ENCODE data around the gene SLC8A2.

DNA sequence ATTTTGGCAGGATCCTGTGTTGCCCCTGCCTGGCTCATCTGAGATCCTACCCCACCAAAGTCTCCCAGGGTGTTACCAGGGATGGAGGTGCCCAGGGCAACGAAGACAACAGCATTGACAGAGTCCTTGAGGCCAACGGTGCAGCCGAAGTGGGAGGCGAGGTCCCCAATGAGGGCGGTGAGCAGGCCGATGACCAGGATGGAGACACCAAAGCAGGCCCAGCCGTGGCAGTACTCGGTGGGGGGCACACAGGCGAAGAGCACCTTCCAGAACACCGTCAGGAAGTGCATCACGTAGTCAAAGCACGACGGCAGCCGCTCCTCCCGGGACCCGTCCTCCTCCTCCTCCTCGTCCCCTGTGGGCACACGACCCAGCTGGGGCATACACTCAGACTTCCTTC, 39.6 kb downstream of the SLC8A2 start:
- TF ChIP-seq POLR2AphosphoS5 (IDR thresholded peaks at IDR 0.05; ENCODE audit: low read depth, low read length) (no peak), FOXP2 (optimal IDR thresholded peaks at IDR 0.05; ENCODE audit: borderline replicate concordance, extremely low read depth, extremely low read length, insufficient read depth) (no peak), TAF1 (IDR thresholded peaks at IDR 0.05; ENCODE audit: borderline replicate concordance, insufficient read depth, low read length) (no peak)
- TF ChIP-seq, protein P1, sequence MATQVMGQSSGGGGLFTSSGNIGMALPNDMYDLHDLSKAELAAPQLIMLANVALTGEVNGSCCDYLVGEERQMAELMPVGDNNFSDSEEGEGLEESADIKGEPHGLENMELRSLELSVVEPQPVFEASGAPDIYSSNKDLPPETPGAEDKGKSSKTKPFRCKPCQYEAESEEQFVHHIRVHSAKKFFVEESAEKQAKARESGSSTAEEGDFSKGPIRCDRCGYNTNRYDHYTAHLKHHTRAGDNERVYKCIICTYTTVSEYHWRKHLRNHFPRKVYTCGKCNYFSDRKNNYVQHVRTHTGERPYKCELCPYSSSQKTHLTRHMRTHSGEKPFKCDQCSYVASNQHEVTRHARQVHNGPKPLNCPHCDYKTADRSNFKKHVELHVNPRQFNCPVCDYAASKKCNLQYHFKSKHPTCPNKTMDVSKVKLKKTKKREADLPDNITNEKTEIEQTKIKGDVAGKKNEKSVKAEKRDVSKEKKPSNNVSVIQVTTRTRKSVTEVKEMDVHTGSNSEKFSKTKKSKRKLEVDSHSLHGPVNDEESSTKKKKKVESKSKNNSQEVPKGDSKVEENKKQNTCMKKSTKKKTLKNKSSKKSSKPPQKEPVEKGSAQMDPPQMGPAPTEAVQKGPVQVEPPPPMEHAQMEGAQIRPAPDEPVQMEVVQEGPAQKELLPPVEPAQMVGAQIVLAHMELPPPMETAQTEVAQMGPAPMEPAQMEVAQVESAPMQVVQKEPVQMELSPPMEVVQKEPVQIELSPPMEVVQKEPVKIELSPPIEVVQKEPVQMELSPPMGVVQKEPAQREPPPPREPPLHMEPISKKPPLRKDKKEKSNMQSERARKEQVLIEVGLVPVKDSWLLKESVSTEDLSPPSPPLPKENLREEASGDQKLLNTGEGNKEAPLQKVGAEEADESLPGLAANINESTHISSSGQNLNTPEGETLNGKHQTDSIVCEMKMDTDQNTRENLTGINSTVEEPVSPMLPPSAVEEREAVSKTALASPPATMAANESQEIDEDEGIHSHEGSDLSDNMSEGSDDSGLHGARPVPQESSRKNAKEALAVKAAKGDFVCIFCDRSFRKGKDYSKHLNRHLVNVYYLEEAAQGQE (IDR thresholded peaks at IDR 0.05; ENCODE audit: insufficient read depth in 1 of 2, low read depth in 2 of 2, low read length in 2 of 2): no peak
